Omental fat pad (tissue), 4 donors: ENCODE measurements around the gene GATA6. TPM values are rescaled to one million over a fixed set of nuclear protein-coding genes. Genes with fewer than 3 reads are reported as not detected.
"Not testable (repeated sequence)": the region's sequence is repeated elsewhere in the genome, so short reads cannot be mapped to it uniquely, and the experiment has no call there.

ENCODE experiments used
- ATAC-seq: fragments of 150-250 bp; one replicate; pipeline ENCODE4 v1.9.1; 2016; ENCODE audit warnings: mild to moderate bottlenecking, moderate library complexity; ENCODE audit not compliant: low FRiP score
- DNase-seq: peaks from one replicate; pipeline ENCODE4 v3.0.0-alpha.2; 2019; ENCODE audit warnings: low spot score
- total RNA-seq, 4 donors: library from RNA; depleted of rRNA; stranded (reverse); fragments of >200 nt; gene quantifications; one replicate each; pipeline ENCODE4 v1.1.0, GENCODE V29; 2016
- TF ChIP-seq, protein P1 (sequence below), 3 donors: fragments of 450-650 bp; IDR thresholded peaks; one replicate each; pipeline ENCODE4 v1.5.1; 2016 to 2017; ENCODE audit warnings: antibody characterized with exemption in 3 of 3, mild to moderate bottlenecking in 3 of 3, moderate library complexity in 2 of 3

Gene GATA6
- total RNA-seq, 4 donors from 2014 or later: 12.1 to 48.9 (median 25.2) TPM

- ATAC-seq: no peak
- TF ChIP-seq, protein P1, sequence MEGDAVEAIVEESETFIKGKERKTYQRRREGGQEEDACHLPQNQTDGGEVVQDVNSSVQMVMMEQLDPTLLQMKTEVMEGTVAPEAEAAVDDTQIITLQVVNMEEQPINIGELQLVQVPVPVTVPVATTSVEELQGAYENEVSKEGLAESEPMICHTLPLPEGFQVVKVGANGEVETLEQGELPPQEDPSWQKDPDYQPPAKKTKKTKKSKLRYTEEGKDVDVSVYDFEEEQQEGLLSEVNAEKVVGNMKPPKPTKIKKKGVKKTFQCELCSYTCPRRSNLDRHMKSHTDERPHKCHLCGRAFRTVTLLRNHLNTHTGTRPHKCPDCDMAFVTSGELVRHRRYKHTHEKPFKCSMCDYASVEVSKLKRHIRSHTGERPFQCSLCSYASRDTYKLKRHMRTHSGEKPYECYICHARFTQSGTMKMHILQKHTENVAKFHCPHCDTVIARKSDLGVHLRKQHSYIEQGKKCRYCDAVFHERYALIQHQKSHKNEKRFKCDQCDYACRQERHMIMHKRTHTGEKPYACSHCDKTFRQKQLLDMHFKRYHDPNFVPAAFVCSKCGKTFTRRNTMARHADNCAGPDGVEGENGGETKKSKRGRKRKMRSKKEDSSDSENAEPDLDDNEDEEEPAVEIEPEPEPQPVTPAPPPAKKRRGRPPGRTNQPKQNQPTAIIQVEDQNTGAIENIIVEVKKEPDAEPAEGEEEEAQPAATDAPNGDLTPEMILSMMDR (IDR thresholded peaks at IDR 0.05): no peak
- DNase-seq: no peak
Measured at GRCh38 chr18:22189449-22190166, 20.2 kb downstream of the GATA6 start.

DNA sequence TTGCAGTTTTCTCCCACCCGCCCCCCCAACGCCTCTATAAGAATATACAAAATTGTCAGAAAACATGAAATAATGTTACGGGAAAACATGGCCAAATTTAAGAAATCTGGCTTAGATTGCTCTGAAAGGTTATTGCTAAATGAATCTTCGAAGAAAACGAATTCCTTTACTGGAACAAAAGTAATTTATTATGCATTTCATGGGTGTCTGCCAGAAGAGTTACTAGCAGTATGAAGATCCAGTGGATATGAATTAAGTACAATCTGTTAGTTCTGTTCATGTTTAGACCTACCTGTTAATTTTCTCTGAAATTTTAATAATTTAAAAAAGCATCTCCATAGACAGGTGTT lies 21.9 kb downstream of the GATA6 start:
- no peak for ATAC-seq
- TF ChIP-seq, protein P1 (IDR thresholded peaks at IDR 0.05): no peak

GRCh38 chr18:22191923-22192322 lies 22.5 kb downstream of the GATA6 start:
- ATAC-seq (no peak), DNase-seq (no peak)
- TF ChIP-seq, protein P1 (IDR thresholded peaks at IDR 0.05): no peak

More for the DNA sequence above, 21.9 kb downstream of the GATA6 start:
- DNase-seq: no peak

GRCh38 chr18:22193466-22193865 lies 24.1 kb downstream of the GATA6 start:
- TF ChIP-seq, protein P1 (IDR thresholded peaks at IDR 0.05): no peak
- DNase-seq: no peak
- no peak for ATAC-seq

GRCh38 chr18:22194151-22194598 lies 24.8 kb downstream of the GATA6 start:
- DNase-seq (no peak), ATAC-seq (no peak)
- TF ChIP-seq, protein P1 (IDR thresholded peaks at IDR 0.05): no peak

DNA sequence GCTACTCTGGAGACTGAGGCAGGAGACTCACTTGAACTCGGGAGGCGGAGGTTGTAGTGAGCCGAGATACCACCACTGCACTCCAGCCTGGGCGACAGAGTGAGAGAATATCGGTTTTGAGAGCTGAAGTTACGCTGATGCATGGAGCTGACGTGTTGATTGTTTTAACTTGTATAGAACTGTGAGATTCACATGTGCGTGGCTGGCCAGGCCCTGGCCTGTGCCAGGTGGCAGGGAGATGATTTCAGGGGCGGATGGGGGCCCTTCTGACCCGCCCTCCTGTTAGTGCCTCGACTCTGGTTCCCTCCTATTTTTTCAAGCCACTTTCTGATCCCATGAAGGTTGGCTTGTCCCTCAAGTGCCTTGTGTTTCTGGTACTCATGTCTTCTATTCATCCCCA lies 25.7 kb downstream of the GATA6 start:
- DNase-seq: no peak
- ATAC-seq: no peak
- TF ChIP-seq, protein P1 (IDR thresholded peaks at IDR 0.05): no peak

DNA sequence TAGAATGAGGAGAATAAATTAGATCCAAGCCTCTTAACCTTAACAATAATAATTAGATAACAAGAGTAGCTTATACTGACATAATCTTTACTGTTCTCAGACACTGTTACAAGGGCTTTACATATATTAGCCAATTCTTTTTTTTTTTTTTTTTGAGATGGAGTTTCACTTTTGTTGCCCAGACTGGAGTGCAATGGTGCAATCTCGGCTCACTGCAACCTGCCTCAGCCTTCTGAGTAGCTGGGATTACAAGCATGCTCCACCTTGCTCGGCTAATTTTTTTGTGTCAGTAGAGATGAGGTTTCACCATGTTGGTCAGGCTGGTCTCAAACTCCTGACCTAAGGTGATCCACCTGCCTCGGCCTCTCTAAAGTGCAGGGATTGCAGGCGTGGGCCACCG lies 27.6 kb downstream of the GATA6 start:
- peak; percentile 12 for ATAC-seq

More for the DNA sequence above, 27.6 kb downstream of the GATA6 start:
- not testable (repeated sequence) for DNase-seq
